RPMI7951 (cell line): Measurements from ENCODE around the gene B3GNT3. TPM values are rescaled to one million over a fixed set of nuclear protein-coding genes. Genes with fewer than 3 reads are reported as not detected.

Source experiments
- DNase-seq: peaks from one replicate; pipeline ENCODE4 v3.0.0-alpha.2; 2012; ENCODE audit warnings: low read depth
- total RNA-seq: library from RNA; depleted of rRNA; stranded (reverse); fragments of >200 nt; shearing (Covaris generic); gene quantifications from 2 replicates; pipeline ENCODE4 v1.2.3, GENCODE V29; 2014; rRNA removed

The B3GNT3 gene, protein sequence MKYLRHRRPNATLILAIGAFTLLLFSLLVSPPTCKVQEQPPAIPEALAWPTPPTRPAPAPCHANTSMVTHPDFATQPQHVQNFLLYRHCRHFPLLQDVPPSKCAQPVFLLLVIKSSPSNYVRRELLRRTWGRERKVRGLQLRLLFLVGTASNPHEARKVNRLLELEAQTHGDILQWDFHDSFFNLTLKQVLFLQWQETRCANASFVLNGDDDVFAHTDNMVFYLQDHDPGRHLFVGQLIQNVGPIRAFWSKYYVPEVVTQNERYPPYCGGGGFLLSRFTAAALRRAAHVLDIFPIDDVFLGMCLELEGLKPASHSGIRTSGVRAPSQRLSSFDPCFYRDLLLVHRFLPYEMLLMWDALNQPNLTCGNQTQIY
- 0.10 and 0.12 TPM in 2 replicates for total RNA-seq

DNA sequence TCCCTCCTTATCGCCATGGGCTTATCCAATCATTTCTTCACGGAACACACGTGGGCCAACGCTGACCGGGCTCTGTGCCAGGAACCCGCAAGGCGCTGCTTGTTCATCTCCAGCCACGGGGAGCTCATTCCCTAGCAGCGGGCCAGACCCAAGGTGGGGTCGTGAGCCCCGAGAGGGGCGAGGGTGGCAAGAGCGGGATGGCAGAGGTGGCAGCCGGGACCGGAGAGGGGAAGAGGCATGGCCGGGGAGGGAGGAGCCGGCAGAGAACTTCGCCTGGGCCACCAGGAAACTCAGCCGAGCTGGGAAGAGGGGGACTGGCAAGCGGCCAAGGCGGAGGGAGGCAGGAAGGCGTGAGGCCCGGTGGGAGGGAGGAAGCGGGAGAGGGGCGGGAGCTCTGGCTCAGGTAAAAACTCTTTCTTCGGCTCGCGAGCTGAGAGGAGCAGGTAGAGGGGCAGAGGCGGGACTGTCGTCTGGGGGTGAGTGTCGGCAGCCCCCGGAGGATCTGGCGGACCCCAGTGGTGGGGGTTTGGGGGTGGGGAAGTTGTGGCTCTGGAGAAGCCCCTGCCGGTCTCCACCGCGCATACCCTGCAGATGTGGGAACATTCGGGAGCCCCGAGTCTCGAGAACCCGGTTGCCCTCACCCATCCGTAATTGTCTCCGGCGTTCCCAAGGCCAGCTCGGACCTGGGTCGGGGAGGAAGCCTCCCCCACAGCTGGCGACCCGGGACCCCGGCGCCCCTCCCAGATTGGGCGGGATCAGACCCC, at the start of gene B3GNT3:
Gene B3GNT3, plus strand, starts transcription at position 408 of the 764 bp plus-strand sequence. CDS start 12,670 bp downstream, outside the sequence.
- DNase-seq = peak; percentile 44

- peak; percentile 93 for DNase-seq
These were observed 47.5 kb upstream of the B3GNT3 start for GRCh38 chr19:17747205-17748098.

DNA sequence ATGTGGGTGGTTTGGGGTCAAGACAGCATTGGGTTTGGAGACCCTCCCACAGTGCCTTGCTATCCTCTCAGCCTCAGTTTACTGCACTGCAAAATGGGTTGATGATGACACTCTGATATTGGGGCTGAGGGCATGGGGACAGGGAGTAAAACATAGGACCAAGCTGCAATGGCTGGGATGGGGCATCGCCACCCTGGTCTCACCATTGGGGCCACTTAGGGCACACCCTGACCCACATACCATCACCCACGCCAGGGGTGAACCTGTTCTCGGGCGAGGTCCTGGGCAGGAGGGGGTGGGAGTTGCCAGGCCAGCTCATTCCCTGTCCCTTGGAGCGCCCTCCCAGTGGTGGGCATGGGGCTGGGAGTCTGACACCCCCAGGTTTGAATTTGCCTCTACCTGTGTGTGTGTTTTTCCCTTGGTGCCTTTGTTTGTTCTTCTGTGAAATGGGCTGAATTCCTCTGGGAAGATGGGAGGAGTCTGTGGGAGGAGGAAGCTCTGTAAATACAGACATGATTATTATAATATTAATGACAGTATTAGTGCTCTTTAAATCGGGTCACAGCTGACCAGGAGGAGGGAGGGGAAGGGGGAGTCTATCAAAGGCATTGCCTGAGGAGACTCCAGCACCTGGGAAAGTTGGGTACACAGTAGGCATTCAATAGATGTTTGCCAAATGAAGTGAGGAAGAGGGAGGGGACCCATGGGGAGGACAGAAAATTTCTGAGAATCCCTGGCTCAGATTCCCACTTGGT, 45.9 kb upstream of the B3GNT3 start:
- no peak for DNase-seq

GRCh38 chr19:17749912-17750317, 45.0 kb upstream of the B3GNT3 start:
- no peak for DNase-seq

GRCh38 chr19:17751103-17751911, 43.6 kb upstream of the B3GNT3 start, which contains the start of gene FCHO1:
TSS of gene FCHO1 (plus strand) at chr19:17751477. CDS start at chr19:17755165, 3,688 bp downstream.
- DNase-seq = no peak

- no peak for DNase-seq
These were observed 43.0 kb upstream of the B3GNT3 start for GRCh38 chr19:17751912-17752273.

DNA sequence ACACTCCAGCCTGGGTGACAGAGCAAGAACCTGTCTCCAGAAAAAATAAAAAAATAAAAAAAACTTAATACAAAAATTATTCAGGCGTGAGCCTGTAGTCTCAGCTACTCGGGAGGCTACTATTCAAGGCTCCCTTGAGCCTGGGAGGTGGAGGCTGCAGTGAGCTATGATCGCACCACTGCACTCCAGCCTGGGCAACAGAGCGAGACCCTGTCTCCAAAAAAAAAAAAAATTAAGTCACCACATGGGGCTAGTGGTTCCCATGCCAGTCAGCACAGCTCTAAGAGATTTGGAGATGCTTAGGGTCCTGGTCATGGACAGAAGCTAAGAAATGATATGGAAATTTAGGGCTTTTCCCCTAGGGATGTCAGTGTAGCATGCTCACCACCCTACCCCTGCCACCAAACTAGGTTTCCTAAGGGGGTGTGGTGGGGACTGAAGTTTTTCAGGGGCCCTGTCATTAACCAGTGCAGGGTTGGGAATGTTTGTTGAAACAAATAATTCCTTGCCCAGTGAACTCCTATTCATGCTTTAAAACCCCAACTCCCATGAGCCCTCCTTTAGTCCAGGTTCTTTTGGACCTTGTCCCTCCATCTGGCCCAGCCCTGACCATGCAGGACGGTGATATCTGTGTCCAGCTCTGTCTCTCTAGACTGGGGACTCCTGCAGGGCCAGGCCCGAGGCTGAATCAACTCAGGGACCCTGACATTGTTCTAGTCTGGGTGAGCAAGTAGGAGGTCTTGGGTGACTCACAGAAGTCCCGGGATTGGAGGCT, 41.9 kb upstream of the B3GNT3 start:
- DNase-seq = no peak

GRCh38 chr19:17753976-17754375, 41.0 kb upstream of the B3GNT3 start:
- DNase-seq = no peak

GRCh38 chr19:17754634-17755442, 40.1 kb upstream of the B3GNT3 start:
- DNase-seq = no peak

DNA sequence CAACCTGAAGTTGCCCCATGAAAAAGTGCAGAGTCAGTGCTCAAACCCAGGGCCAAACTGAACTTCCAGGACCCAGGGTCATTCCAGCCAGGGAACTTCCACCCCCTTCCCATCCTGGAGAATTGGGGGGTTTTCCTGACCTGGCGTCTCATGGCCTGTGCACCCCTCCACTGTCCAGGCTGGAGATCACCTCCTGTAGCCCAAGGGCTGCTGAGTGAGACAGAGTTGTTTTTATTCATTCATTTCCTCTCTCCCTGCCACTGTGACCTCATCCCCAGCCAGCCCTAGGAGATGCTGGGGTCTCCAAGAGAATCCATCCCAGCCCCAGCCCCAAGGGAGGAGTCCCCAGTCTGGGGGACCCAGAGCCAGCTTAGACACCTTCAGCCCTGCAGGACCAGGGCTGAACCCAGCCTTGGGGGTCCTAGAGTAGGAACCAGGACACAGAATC, 39.5 kb upstream of the B3GNT3 start:
- DNase-seq = no peak

DNA sequence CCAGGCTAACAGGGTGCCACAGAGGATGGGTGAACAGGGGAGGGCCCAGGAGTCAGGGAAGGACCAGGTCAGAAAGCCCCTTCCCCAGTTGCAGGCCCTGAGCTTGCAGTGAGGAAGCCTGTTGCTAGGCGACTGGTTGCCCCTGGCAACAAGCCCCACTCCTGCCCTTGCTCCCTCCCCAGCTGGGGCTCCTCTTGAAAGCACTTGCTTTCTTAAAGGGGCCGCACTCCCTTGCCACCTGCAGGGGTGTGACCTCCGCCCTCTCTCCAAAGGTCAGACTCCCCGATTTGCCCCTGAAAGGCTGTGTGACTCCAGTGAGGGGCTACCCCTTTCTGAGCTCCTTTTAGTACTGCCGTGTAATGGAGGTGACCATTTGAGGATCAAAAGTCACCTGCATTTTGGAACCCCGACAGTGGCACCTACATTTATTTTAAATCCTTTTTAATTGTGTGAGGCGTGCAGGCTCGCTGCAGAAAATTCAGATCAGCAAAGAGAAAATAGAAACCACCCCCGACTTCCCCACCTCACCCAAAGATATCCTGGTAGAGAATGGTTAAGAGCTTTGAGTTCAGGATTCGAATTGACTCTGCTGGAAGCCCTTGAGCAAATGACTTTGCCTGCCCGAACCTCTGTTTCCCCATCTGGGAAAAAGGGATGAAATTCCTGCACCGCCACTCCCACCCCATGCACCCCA, 38.8 kb upstream of the B3GNT3 start:
- peak; percentile 43 for DNase-seq

DNA sequence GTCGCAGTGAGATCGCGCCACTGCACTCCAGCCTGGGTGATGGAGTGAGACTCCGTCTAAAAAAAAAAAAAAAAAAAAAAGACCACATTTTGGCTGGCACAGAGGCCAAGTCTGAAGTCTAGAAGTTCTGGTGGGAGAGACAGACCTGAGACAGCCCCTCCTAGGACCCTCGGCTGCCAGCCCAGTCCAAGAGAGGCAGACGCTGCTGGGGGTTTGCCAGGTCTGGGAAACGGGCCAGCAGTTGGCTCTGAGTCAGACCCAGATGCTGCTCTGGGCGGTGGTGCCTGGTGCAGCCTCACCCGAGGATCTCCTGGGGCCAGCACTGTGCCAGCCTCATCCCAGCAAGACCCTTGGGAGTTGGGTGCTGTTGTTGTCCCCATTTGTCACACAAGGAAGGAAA, 37.8 kb upstream of the B3GNT3 start:
- DNase-seq = peak; percentile 72

DNA sequence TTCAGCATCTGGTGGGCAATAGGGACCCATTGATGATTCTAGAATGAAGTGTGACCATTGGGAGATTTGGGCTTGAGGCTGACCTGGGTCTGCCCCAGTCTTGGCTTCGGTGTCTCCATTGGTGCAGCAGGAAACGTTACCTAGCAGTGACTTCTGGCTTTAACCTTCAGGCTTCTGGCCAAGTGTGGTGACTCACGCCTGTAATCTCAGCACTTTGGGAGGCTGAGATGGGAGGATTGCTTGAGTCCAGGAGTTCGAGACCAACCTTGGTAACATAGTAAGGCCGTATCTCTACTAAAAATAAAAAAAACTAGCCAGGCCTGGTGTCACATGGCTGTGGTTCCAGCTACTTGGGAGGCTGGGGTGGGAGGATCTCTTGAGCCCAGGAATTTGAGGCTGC, 36.4 kb upstream of the B3GNT3 start:
- no peak for DNase-seq

GRCh38 chr19:17761148-17761547, 33.8 kb upstream of the B3GNT3 start:
- DNase-seq = no peak

DNA sequence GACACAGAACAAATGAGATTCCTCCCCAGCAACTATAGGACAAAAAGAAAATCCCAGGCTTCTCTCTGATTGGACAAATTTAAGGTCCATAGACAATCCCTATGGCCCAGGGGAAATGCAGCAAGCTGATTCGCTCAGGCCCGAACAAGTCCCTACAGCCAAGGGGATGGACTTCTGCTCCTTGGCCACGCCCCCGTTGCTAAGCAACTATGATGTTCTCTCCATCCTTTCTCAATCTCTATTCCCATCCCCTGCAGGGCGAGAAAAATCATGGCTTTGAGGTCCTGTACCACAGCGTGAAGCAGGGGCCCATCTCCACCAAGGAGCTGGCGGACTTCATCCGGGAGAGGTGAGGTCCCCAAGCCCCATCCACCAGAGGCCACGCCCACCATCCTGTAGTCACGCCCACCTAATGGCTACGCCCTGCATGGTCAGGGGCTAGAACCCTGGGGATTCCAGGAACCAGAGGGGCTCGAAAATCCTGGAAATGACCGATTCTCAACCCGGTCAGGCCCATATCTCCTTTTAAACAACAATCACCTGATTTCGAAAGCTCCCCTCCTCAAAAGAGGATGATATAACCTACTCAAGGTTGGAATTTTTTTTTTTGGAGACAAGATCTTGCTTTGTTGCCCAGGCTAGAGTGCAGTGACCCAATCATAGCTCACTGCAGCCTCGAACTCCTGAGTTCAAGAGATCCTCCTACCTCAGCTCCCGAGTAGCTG, 32.3 kb upstream of the B3GNT3 start:
- DNase-seq = peak; percentile 77

- DNase-seq = no peak
These were observed 30.6 kb upstream of the B3GNT3 start for GRCh38 chr19:17764348-17764747.

GRCh38 chr19:17765069-17765618, 29.8 kb upstream of the B3GNT3 start:
- peak; percentile 67 for DNase-seq
